Endodermal cell (in vitro differentiated cells): Measurements from ENCODE around the gene OTOG. TPM values are rescaled to one million over a fixed set of nuclear protein-coding genes. Genes with fewer than 3 reads are reported as not detected.

Source experiments
- DNase-seq: peaks from one replicate; pipeline ENCODE4 v3.0.0-alpha.2; 2017
- H3K27ac ChIP-seq: 2 replicates; pipeline ENCODE4 v1.5.1; 2013; ENCODE audit warnings: mild to moderate bottlenecking, low read depth, low read length, moderate library complexity
- H3K27me3 ChIP-seq: 2 replicates; pipeline ENCODE4 v1.6.1; 2013; ENCODE audit warnings: mild to moderate bottlenecking, low read length, moderate library complexity; ENCODE audit not compliant: insufficient read depth, control insufficient read depth, poor library complexity, severe bottlenecking
- H3K36me3 ChIP-seq: 2 replicates; pipeline ENCODE4 v1.7.0; 2013; ENCODE audit warnings: mild to moderate bottlenecking, low read length, moderate library complexity; ENCODE audit not compliant: control insufficient read depth, insufficient read depth
- H3K4me1 ChIP-seq: one replicate; pipeline ENCODE4 v1.7.0; 2013; ENCODE audit warnings: low read length; ENCODE audit not compliant: control insufficient read depth, insufficient read depth
- H3K4me3 ChIP-seq: 2 replicates; pipeline ENCODE4 v1.5.1; 2013; ENCODE audit warnings: mild to moderate bottlenecking, low read length, moderate library complexity
- H3K9ac ChIP-seq: 2 replicates; pipeline ENCODE4 v1.6.1; 2013; ENCODE audit warnings: mild to moderate bottlenecking, low read length, moderate library complexity; ENCODE audit not compliant: poor library complexity, severe bottlenecking; ENCODE audit errors: extremely low read depth
- H3K9me3 ChIP-seq: 2 replicates; pipeline ENCODE4 v1.6.1; 2013; ENCODE audit warnings: mild to moderate bottlenecking, low read length, moderate library complexity; ENCODE audit not compliant: control insufficient read depth
- H3K27ac Mint-ChIP-seq: 2 replicates; pipeline ENCODE4 v1.8.0; 2020; ENCODE audit warnings: mixed read lengths
- H3K27me3 Mint-ChIP-seq: 2 replicates; pipeline ENCODE4 v1.8.0; 2021; ENCODE audit warnings: mild to moderate bottlenecking, mixed read lengths; ENCODE audit not compliant: insufficient read depth
- H3K36me3 Mint-ChIP-seq: 2 replicates; pipeline ENCODE4 v1.8.0; 2020; ENCODE audit warnings: low read depth, mixed read lengths
- H3K4me1 Mint-ChIP-seq: 2 replicates; pipeline ENCODE4 v1.8.0; 2020; ENCODE audit warnings: mixed read lengths
- H3K4me3 Mint-ChIP-seq: 2 replicates; pipeline ENCODE4 v1.8.0; 2020; ENCODE audit warnings: mild to moderate bottlenecking, moderate library complexity, mixed read lengths
- H3K9me3 Mint-ChIP-seq: 2 replicates; pipeline ENCODE4 v1.8.0; 2020; ENCODE audit warnings: mild to moderate bottlenecking, mixed read lengths
- WGBS, 2 experiments: methylation state at CpG; one replicate each; pipeline versions ENCODE4 v1.1.5 to v1.1.7; 2013; ENCODE audit warnings: missing lambda C conversion rate in 2 of 2, mixed read lengths in 1 of 2; ENCODE audit not compliant: insufficient coverage in 1 of 2, insufficient read length in 1 of 2; 5-methylcytosine and 5-hydroxymethylcytosine counted together
- total RNA-seq, 2 donors: library from RNA; stranded (reverse); fragmentation: NEBNext Ultra II Directional in 1 of 2; extraction: Animal tissue kit (Norgen Biotek cat#: 25700) in 1 of 2; gene quantifications; 2 replicates in 1 of 2; 3 replicates in 1 of 2; pipeline ENCODE4 v1.2.1, GENCODE V29; 2021
- TF ChIP-seq, protein P1 (sequence below): fragments of 200-600 bp; sonication (generic); conservative IDR thresholded peaks from 2 replicates; pipeline ENCODE4 v1.5.0; 2021; ENCODE audit warnings: antibody characterized with exemption, mild to moderate bottlenecking

OTOG gene
- total RNA-seq, 2 donors from 2014 or later = 0.33 to 0.55 TPM

DNA sequence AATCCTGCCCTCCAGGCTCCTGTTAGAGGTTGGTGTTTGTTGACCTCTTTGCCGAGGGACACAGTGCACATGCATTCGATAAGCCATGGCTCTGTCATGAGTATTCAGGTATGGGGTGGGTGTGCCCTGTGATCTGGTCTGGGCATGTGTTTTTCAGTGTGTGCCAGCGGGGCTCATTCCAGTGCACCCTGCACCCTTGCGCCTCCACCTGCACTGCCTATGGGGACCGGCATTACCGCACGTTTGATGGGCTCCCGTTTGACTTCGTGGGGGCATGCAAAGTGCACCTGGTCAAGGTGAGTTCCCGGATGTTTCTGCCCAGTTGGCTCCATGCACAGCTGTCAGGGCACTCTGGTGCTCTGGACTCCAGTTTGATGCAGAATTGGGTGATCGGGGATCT, 44.2 kb downstream of the OTOG start:
- no peaks in the 10 kb centered on the region for H3K4me1 Mint-ChIP-seq
- 92 to 94% methylated on average over 10 to 11 of the region's 11 CpGs for WGBS, 2 experiments
- H3K9me3 Mint-ChIP-seq = peaks cover 10% of the 10 kb centered on the region

DNA sequence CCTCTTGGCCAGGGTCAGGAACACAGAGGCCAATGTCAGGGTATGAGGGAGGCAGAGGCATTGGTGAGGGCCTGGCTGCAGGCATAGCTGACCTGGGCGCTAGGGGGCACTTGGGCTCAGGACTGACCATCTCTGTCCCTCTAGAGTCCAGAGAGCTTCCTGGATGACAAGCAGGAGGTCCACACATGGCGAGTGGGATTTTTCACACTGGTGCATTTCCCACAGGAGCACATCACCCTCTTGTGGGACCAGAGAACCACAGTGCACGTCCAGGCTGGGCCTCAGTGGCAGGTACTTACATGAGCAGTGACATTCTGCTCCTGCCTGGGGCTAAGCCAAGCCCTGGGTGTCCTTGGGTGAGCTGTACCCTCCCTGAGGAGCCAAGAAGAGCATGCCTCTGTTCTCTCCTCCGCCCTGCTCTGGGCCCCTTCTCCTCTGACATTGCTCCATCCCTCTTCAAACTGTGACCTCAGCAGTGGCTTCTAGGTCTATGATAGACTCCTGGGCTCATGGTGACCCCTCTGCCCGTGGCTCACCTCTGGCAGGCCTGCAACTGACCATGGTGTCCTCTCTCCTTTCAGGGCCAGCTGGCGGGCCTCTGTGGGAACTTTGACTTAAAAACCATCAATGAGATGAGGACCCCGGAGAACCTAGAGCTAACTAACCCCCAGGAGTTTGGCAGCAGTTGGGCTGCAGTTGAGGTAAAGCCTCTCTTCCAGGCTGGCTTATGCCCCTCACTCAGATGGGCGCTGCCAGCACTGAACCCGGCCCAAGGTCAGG, 46.6 kb downstream of the OTOG start:
- Mint-ChIP-seq H3K4me3 (no peak overlapping the region), H3K27ac (no peak overlapping the region), H3K36me3 (no peaks in the 10 kb centered on the region), H3K4me1 (no peaks in the 10 kb centered on the region), H3K9me3 (peaks cover 10% of the 10 kb centered on the region), H3K27me3 (peaks cover 38% of the 10 kb centered on the region)
- Histone ChIP-seq H3K4me1 (no peaks in the 10 kb centered on the region), H3K4me3 (no peak overlapping the region), H3K27ac (no peak overlapping the region), H3K27me3 (peaks cover 48% of the 10 kb centered on the region), H3K9ac (no peak overlapping the region), H3K36me3 (no peaks in the 10 kb centered on the region), H3K9me3 (no peaks in the 10 kb centered on the region)
- TF ChIP-seq, protein P1, sequence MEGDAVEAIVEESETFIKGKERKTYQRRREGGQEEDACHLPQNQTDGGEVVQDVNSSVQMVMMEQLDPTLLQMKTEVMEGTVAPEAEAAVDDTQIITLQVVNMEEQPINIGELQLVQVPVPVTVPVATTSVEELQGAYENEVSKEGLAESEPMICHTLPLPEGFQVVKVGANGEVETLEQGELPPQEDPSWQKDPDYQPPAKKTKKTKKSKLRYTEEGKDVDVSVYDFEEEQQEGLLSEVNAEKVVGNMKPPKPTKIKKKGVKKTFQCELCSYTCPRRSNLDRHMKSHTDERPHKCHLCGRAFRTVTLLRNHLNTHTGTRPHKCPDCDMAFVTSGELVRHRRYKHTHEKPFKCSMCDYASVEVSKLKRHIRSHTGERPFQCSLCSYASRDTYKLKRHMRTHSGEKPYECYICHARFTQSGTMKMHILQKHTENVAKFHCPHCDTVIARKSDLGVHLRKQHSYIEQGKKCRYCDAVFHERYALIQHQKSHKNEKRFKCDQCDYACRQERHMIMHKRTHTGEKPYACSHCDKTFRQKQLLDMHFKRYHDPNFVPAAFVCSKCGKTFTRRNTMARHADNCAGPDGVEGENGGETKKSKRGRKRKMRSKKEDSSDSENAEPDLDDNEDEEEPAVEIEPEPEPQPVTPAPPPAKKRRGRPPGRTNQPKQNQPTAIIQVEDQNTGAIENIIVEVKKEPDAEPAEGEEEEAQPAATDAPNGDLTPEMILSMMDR = no peak
- WGBS, 2 experiments = 73 to 78% methylated on average over 6 to 9 of the region's 9 CpGs
- peak; percentile 40 for DNase-seq

More for the DNA sequence above, 44.2 kb downstream of the OTOG start:
- Histone ChIP-seq H3K4me3 (no peak overlapping the region), H3K36me3 (no peaks in the 10 kb centered on the region), H3K27me3 (peaks cover 55% of the 10 kb centered on the region), H3K9ac (no peak overlapping the region), H3K4me1 (no peaks in the 10 kb centered on the region), H3K27ac (no peak overlapping the region), H3K9me3 (no peaks in the 10 kb centered on the region)
- H3K36me3 Mint-ChIP-seq = no peaks in the 10 kb centered on the region
- peaks cover 34% of the 10 kb centered on the region for H3K27me3 Mint-ChIP-seq
- no peak overlapping the region for H3K4me3 Mint-ChIP-seq
- TF ChIP-seq, protein P1 = no peak
- DNase-seq = peak; percentile 17
- no peak overlapping the region for H3K27ac Mint-ChIP-seq

DNA sequence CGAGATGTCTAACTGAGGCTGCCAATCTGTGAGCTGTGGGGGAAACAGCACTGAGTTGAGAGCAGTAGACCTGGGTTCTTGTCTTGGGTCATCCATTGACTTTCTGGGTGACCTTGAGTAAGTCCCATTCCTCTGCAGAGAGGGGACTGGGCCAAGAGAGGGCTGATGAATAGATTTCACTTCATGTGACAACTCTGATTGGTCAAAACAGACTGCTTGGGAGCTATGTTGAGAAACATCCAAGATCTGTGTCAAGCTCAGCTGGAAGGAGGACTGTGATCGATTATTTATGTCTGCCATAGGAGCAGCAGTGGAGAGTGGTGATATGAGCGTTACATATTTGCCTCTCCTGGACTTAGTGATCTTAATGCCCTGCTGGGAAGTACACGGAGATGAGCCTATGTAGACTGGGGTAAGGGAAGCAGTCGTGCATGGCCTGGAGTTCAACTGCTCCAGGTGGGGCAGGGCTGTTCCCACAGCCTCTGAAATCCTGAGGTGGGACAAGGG, 47.7 kb downstream of the OTOG start:
- peaks cover 48% of the 10 kb centered on the region for H3K27me3 Mint-ChIP-seq
- Histone ChIP-seq H3K4me3 (no peak overlapping the region), H3K36me3 (no peaks in the 10 kb centered on the region), H3K27ac (no peak overlapping the region), H3K27me3 (peaks cover 44% of the 10 kb centered on the region), H3K4me1 (no peaks in the 10 kb centered on the region), H3K9ac (no peak overlapping the region), H3K9me3 (no peaks in the 10 kb centered on the region)
- H3K27ac Mint-ChIP-seq = no peak overlapping the region
- no peak overlapping the region for H3K4me3 Mint-ChIP-seq
- peaks cover 10% of the 10 kb centered on the region for H3K9me3 Mint-ChIP-seq
- WGBS, 2 experiments = 80 to 90% methylated on average over 5 of the region's 5 CpGs
- TF ChIP-seq, protein P1 = no peak
- DNase-seq = peak; percentile 24
- no peaks in the 10 kb centered on the region for H3K4me1 Mint-ChIP-seq
- no peaks in the 10 kb centered on the region for H3K36me3 Mint-ChIP-seq
